Measurements from ENCODE around the gene CLTCL1.
"Not testable (repeated sequence)": the region's sequence is repeated elsewhere in the genome, so short reads cannot be mapped to it uniquely, and the experiment has no call there.

CLTCL1 gene

DNA sequence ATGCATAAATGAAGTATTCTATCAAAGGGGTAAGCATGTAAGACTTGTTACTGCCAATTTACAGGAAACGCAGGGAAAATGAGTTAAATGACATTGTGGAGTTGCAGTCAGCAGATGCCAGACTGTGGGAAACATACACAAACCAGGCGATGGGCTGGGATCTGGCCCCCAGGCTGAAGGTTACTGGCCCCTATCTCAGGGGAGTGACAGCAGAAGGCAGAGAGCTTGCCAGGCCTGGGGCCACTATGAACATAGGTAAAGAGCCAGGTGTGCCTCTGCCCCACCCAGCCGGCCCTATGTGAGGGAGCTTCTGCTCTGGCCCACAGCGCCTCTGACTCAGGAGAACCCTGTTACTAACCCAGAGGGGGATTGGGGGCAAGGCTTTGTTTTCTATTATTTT lies 86.9 kb downstream of the CLTCL1 start:
- no peak overlapping the region for H3K27ac ChIP-seq
- TF ChIP-seq, protein P1, sequence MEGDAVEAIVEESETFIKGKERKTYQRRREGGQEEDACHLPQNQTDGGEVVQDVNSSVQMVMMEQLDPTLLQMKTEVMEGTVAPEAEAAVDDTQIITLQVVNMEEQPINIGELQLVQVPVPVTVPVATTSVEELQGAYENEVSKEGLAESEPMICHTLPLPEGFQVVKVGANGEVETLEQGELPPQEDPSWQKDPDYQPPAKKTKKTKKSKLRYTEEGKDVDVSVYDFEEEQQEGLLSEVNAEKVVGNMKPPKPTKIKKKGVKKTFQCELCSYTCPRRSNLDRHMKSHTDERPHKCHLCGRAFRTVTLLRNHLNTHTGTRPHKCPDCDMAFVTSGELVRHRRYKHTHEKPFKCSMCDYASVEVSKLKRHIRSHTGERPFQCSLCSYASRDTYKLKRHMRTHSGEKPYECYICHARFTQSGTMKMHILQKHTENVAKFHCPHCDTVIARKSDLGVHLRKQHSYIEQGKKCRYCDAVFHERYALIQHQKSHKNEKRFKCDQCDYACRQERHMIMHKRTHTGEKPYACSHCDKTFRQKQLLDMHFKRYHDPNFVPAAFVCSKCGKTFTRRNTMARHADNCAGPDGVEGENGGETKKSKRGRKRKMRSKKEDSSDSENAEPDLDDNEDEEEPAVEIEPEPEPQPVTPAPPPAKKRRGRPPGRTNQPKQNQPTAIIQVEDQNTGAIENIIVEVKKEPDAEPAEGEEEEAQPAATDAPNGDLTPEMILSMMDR (conservative IDR thresholded peaks at IDR 0.05) = no peak

DNA sequence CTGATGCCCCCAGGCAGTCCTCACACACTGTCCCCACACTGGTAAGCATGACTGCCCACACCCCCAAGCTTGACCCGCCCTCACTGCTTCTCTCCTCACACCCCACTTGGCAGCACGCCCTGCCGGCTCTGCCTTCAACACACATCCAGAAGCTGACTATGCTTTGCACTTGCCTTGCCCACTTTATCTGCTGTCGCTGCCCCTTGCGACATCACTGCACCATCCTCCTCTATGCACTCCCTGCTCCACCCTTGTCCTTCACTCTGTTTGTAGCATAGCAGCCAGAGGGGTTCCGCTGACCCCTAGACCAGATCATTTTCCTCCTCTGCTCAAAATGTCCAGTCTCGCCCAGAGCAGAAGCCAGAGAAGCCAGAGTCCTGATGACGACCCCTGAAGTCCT lies 87.7 kb downstream of the CLTCL1 start:
- no peak overlapping the region for H3K27ac ChIP-seq
- TF ChIP-seq, protein P1 (conservative IDR thresholded peaks at IDR 0.05) = no peak

DNA sequence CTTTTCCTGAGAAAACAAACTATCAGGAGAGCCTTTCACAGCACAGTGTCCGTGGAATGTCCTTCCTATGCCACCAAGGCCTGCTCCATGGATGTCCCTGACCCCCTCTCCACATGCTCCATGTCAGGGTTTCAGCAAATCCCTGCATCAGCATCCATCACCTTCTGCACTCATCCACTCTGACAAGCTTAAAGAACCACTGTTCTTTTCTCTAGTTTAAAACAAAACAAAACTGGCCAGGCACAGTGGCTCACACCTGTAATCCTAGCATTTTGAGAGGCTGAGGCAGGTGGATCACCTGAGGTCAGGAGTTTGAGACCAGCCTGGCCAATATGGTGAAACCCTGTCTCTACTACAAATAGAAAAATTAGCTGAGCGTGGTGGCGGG lies 88.7 kb downstream of the CLTCL1 start:
- not testable (repeated sequence) for H3K27ac ChIP-seq

DNA sequence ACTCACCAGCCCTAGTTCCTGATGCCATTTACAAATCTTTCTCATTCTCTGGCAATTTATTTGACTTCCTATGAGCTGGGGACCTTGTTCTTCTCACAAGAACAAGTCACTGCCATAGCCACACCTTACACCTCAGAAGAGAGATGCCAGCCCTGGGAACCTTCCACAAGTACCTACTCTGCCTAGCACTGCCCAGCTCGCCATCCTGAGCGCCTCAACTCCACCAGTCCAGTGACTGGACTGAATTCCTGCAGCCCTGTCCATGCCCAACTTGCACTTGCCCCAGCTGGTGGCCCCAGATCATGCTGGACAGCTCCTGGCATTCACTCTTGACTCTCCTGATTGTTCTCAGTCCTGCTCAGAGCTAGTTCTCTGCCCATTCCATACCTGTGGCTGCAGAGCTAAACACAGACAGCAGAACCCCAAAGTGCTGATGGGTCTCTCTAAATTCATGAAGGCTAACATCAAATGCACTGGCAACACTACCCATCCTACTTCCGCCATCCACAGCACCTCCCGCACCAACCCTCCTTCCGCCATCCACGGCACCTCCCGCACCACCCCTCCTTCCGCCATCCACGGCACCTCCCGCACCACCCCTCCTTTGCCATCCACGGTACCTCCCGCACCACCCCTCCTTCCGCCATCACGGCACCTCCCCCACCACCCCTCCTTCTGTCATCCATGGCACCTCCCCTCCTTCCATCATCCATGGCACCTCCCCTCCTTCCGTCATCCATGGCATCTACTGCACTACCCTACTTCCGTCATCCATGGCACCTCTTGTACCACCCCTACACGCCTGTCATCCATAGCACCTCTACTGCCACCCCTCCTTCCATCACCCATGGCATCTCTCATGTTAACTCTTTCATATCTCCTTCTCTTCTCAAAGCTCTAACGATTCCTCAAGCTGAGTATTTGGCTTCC lies 89.4 kb downstream of the CLTCL1 start:
- TF ChIP-seq, protein P1 (conservative IDR thresholded peaks at IDR 0.05) = no peak
- no peak overlapping the region for H3K27ac ChIP-seq

DNA sequence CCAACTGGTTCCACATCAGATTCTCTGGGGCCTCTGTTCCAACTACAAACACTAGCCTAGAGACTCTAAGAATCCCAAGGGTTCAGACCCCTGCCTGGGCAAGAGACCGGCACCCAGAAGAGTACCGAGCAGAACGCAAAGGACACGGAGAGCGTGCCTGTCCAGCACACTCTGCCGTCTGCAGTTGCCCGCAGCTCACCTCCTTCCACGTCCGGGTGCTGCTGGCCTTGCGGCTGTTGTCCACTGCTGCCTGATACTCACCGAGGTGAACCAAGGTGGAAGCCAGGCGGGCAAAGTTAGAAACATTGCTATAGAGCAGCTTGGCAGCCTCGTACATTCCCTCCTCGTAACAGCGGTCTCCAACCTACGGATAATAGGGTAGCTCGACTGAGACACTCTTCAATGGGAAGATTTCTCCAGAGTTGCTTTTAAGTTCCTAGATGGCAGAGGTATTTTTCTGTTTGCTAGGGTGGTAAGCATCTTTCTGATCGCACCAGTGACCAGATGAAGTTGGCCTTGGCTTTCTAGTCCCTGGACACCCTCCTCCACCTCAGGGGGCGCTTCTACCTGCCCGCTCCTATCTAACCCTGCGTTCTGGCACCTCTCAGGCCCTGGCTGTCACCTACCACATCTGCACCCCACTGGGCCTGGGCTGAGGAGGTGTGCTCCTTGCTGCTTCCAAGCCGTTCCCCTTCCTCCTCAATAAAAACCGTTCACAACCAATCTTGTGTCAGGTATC lies 90.2 kb downstream of the CLTCL1 start:
- TF ChIP-seq, protein P1 (conservative IDR thresholded peaks at IDR 0.05) = no peak
- H3K27ac ChIP-seq = no peak overlapping the region

DNA sequence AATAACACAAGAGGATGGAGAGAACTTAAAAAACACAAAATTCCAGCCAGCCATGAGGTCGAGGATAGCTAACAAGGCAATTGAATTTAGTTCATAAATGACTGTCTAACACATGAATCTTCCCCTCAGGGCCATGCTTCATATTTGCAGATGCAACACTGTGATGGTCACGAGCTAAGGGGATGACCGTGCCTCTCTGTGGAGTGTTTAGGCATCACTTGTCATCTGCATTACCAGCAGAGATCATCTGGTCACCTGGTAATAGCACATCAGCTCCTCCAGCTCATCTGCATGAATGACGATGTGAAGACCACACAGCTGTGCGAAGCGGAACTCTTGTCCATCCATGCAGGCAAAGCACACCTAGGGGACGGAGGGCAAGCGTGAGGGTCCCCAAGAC lies 92.0 kb downstream of the CLTCL1 start:
- TF ChIP-seq, protein P1 (conservative IDR thresholded peaks at IDR 0.05) = no peak
- H3K27ac ChIP-seq = no peak overlapping the region

DNA sequence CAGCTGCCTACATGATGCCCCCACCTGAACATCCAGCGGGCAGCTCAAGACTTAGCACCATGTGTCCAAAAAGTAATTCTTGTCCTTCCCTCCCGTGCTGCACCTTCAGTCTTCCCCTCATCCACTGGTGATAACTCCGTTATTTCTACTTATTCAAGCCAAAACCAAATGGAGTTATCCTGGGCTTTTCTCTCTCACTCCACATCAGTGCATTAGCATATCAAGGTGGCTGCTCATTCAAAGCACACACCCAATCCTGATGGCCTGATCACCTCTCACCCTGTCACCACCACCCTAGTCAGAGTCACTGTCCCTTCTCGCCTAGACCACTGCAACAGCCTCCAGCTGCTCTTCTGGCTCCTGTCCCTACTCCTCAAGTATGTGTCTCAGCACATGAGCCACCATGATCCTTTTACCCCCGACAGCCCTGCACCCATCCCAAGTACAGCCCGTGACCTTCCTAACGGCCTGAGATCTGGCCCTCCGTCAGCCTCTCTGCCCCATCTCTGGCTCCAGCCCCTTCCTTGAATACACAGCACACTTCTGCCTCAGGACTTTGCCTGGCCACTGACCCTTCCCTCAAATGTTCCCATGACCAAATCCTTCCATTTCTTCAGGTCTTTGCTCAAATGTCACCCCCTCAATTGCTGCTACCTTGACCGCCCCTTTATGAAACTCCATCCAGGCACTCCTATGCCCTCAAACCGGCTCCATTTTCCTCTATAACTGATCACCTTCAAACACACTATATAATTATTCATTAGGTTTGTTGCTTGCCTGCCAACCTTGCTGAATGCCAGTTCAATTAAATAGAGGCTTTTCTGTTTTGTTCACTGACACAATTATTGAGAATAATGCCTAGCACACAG lies 93.3 kb downstream of the CLTCL1 start:
- H3K27ac ChIP-seq = no peak overlapping the region
- TF ChIP-seq, protein P1 (conservative IDR thresholded peaks at IDR 0.05) = no peak
